Vagina (tissue), 2 donors: Measurements from ENCODE around the gene CCDC137. TPM values are rescaled to one million over a fixed set of nuclear protein-coding genes. Genes with fewer than 3 reads are reported as not detected.

Experiments used
- DNase-seq, 2 donors: peaks; one replicate each; pipeline ENCODE4 v3.0.0-alpha.2; 2017; ENCODE audit errors: extremely low spot score in 2 of 2
- H3K27ac ChIP-seq: fragments of 200-600 bp; sonication (generic); one replicate; pipeline ENCODE4 v1.5.1; 2019
- H3K27me3 ChIP-seq: fragments of 200-600 bp; sonication (generic); one replicate; pipeline ENCODE4 v1.5.1; 2019
- H3K36me3 ChIP-seq, 2 donors: fragments of 200-600 bp; sonication (generic); one replicate each; pipeline ENCODE4 v1.5.1; 2017 to 2019
- H3K4me1 ChIP-seq: fragments of 200-600 bp; sonication (generic); one replicate; pipeline ENCODE4 v1.5.1; 2019
- H3K4me3 ChIP-seq, 2 donors: fragments of 200-600 bp; sonication (generic); 1 replicate in 1 of 2; 2 replicates in 1 of 2; pipeline ENCODE4 v1.5.1; 2016 to 2019
- H3K9me3 ChIP-seq: fragments of 200-600 bp; sonication (generic); one replicate; pipeline ENCODE4 v1.5.1; 2019
- CTCF ChIP-seq, 3 experiments: fragments of 450-650 bp in 2 of 3; fragments of 200-600 bp in 1 of 3; sonication (generic) in 1 of 3; IDR thresholded peaks; one replicate each; pipeline ENCODE4 v1.5.1; 2017 to 2019; ENCODE audit warnings: antibody characterized with exemption in 3 of 3, mild to moderate bottlenecking in 2 of 3, moderate library complexity in 2 of 3
- POLR2A ChIP-seq, 2 donors: fragments of 450-650 bp; IDR thresholded peaks; one replicate each; pipeline ENCODE4 v1.6.1; 2017; ENCODE audit warnings: antibody characterized with exemption in 2 of 2, mild to moderate bottlenecking in 2 of 2, moderate library complexity in 2 of 2
- POLR2AphosphoS5 ChIP-seq, 2 donors: sonication (generic); formaldehyde crosslinking; IDR thresholded peaks; one replicate each; pipeline ENCODE4 v1.9.0; 2017; ENCODE audit warnings: antibody characterized with exemption in 2 of 2, mild to moderate bottlenecking in 2 of 2, low read depth in 1 of 2; ENCODE audit not compliant: insufficient read depth in 1 of 2
- intact Hi-C: fragments of 100-400 bp; cut with DNase I; formaldehyde crosslinking; loops from one replicate; pipeline ENCODE4 v1.15.1; 2023
- total RNA-seq: library from RNA; depleted of rRNA; stranded (reverse); fragments of >200 nt; gene quantifications from one replicate; pipeline ENCODE4 v1.2.3, GENCODE V29; 2016

The CCDC137 gene
- total RNA-seq, 1 donor from 2014 or later: 13.8 TPM

- Histone ChIP-seq H3K27ac (no peak overlapping the region), H3K4me3 (no peak overlapping the region), H3K9me3 (no peaks in the 10 kb centered on the region), H3K27me3 (no peaks in the 10 kb centered on the region), H3K36me3 (no peaks in the 10 kb centered on the region), H3K4me1 (no peaks in the 10 kb centered on the region)
- TF ChIP-seq POLR2A (IDR thresholded peaks at IDR 0.05): no peak
- TF ChIP-seq POLR2AphosphoS5 (IDR thresholded peaks at IDR 0.05; ENCODE audit: insufficient read depth in 1 of 2, low read depth in 1 of 2): no peak
- no peak for TF ChIP-seq CTCF (IDR thresholded peaks at IDR 0.05)
- DNase-seq: no peak
- intact Hi-C loops: no loop called here
Measured at GRCh38 chr17:81655378-81656117, 11.0 kb upstream of the CCDC137 start.

- no peak for DNase-seq
- Histone ChIP-seq H3K4me3 (no peak within 1 kb of the TSS), H3K27me3 (no peaks in the 10 kb centered on the region), H3K4me1 (no peaks in the 10 kb centered on the region), H3K27ac (no peak within 1 kb of the TSS), H3K36me3 (no peaks in the 10 kb centered on the region), H3K9me3 (no peaks in the 10 kb centered on the region)
- intact Hi-C loops: no loop called here
- TF ChIP-seq POLR2A (IDR thresholded peaks at IDR 0.05) (no peak), CTCF (IDR thresholded peaks at IDR 0.05) (no peak), POLR2AphosphoS5 (IDR thresholded peaks at IDR 0.05; ENCODE audit: insufficient read depth in 1 of 2, low read depth in 1 of 2) (no peak)
Measured at GRCh38 chr17:81656118-81656743, 10.3 kb upstream of the CCDC137 start, which contains the start of gene PDE6G. Gene PDE6G (minus strand): TSS chr17:81656542. CDS start chr17:81653305, 3,237 bp downstream.

DNA sequence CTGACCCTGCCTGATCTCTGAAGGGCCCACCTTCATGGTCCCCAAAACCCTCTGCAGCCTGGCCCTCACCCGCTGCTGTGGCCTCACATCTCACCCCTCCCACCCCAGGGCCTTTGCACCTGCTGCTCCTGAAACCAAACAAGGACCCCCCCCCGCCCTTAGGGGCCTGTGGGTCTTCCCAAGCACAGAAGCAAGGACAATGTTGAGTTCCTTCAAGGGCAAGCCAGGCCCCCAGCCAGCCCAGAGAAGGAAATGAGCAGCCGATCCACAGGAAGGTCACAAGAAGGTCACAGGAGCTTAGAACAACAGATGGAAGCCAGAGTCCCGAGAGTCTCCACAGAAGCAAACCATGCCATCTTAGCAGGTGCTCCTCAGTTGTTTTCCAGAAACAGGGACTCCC is 9.7 kb upstream of the CCDC137 start:
- Histone ChIP-seq H3K27ac (no peak overlapping the region), H3K9me3 (no peaks in the 10 kb centered on the region), H3K4me3 (no peak overlapping the region), H3K36me3 (no peaks in the 10 kb centered on the region), H3K27me3 (no peaks in the 10 kb centered on the region), H3K4me1 (no peaks in the 10 kb centered on the region)
- TF ChIP-seq POLR2AphosphoS5 (IDR thresholded peaks at IDR 0.05; ENCODE audit: insufficient read depth in 1 of 2, low read depth in 1 of 2) (no peak), CTCF (IDR thresholded peaks at IDR 0.05) (no peak), POLR2A (IDR thresholded peaks at IDR 0.05) (no peak)
- intact Hi-C loops: no loop called here
- DNase-seq: no peak

GRCh38 chr17:81659038-81659437 is 7.5 kb upstream of the CCDC137 start:
- H3K36me3 ChIP-seq: no peaks in the 10 kb centered on the region
- intact Hi-C loops: no loop called here
- DNase-seq: no peak

More at GRCh38 chr17:81659038-81659437, 7.5 kb upstream of the CCDC137 start:
- H3K9me3 ChIP-seq: no peaks in the 10 kb centered on the region
- no peaks in the 10 kb centered on the region for H3K4me1 ChIP-seq
- H3K27me3 ChIP-seq: no peaks in the 10 kb centered on the region
- TF ChIP-seq POLR2AphosphoS5 (IDR thresholded peaks at IDR 0.05; ENCODE audit: insufficient read depth in 1 of 2, low read depth in 1 of 2) (no peak), POLR2A (IDR thresholded peaks at IDR 0.05) (no peak), CTCF (IDR thresholded peaks at IDR 0.05) (no peak)
- H3K27ac ChIP-seq: no peak overlapping the region
- H3K4me3 ChIP-seq: no peak overlapping the region
